Posterior vena cava (tissue), 2 donors: ENCODE data around the gene PPY. TPM values are rescaled to one million over a fixed set of nuclear protein-coding genes. Genes with fewer than 3 reads are reported as not detected.

Experiments
- total RNA-seq, 2 donors: library from RNA; stranded (reverse); fragmentation: NEBNext Ultra II Directional; extraction: Animal tissue kit (Norgen Biotek cat#: 25700); gene quantifications; one replicate each; pipeline ENCODE4 v1.2.1, GENCODE V29; 2021
- donor health status: DM: yes; HTN: yes; CAD: no.
- donor health status: DM: yes; HTN: yes; CAD: no.

PPY gene
- total RNA-seq, 2 donors from 2014 or later, result not detected

Other genes starting within 250 kb of the PPY start
- not detected for gene SOST, start 183.7 kb downstream of the PPY start, total RNA-seq
- 100 to 1,000 TPM; 169 to 172 TPM for gene DUSP3, start 163.5 kb downstream of the PPY start, total RNA-seq
- not detected for gene CFAP97D1, start 162.0 kb downstream of the PPY start, total RNA-seq
- 10 to 100 TPM in 1 of 2 donors, 1 to 10 TPM in 1; 8.5 to 10.2 TPM for gene MPP3, start 109.3 kb downstream of the PPY start, total RNA-seq
- 1 to 10 TPM; 3.5 to 5.1 TPM for gene CD300LG, start 95.3 kb downstream of the PPY start, total RNA-seq
- gene MPP2, start 34.9 kb downstream of the PPY start, total RNA-seq, result 10 to 100 TPM; 11.4 to 15.5 TPM
- gene PYY, start 11.5 kb upstream of the PPY start, total RNA-seq, result not detected
- 1 to 10 TPM in 1 of 2 donors, under 1 TPM in 1; 0.86 to 1.2 TPM for gene NAGS, start 62.1 kb upstream of the PPY start, total RNA-seq
- 10 to 100 TPM; 12.9 to 14.8 TPM for gene TMEM101, start 72.5 kb upstream of the PPY start, total RNA-seq
- gene LSM12, start 124.2 kb upstream of the PPY start, total RNA-seq, result 10 to 100 TPM; 37.5 to 38.2 TPM
- 10 to 100 TPM; 40.3 to 41.4 TPM for gene G6PC3, start 128.3 kb upstream of the PPY start, total RNA-seq
- gene HDAC5, start 181.2 kb upstream of the PPY start, total RNA-seq, result 10 to 100 TPM; 28.5 to 51.7 TPM
- 1 to 10 TPM in 1 of 2 donors, under 1 TPM in 1; 0.65 to 1.2 TPM for gene HROB, start 199.5 kb upstream of the PPY start, total RNA-seq
- gene ASB16, start 228.2 kb upstream of the PPY start, total RNA-seq, result 1 to 10 TPM in 1 of 2 donors, under 1 TPM in 1; 0.19 to 1.5 TPM
- gene TMUB2, start 244.5 kb upstream of the PPY start, total RNA-seq, result 10 to 100 TPM; 26.3 to 31.2 TPM